LoVo (cell line): ENCODE measurements around the gene NCOA3.

Source experiments
- DNase-seq: peaks from one replicate; pipeline ENCODE4 v3.0.0-alpha.2; 2016; ENCODE audit warnings: low spot score

NCOA3 gene

DNA sequence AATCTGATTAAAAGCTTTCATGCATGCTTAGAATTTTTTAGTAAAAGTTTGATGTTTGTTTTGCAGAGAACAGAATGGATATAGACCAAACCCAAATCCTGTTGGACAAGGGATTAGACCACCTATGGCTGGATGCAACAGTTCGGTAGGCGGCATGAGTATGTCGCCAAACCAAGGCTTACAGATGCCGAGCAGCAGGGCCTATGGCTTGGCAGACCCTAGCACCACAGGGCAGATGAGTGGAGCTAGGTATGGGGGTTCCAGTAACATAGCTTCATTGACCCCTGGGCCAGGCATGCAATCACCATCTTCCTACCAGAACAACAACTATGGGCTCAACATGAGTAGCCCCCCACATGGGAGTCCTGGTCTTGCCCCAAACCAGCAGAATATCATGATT is 133.6 kb downstream of the NCOA3 start:
- DNase-seq, result no peak

DNA sequence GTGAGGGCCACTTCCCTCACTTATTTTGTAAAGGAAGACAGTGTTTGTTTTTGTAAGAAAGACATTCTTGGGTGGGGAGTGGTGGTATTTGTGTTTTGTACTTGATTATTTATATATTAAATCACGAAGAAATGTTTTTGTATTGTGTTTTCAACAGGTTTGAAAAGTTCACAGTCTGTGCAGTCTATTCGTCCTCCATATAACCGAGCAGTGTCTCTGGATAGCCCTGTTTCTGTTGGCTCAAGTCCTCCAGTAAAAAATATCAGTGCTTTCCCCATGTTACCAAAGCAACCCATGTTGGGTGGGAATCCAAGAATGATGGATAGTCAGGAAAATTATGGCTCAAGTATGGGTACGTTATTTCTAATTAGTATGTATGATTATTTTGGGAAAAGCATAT is 137.2 kb downstream of the NCOA3 start:
- DNase-seq, result no peak

DNA sequence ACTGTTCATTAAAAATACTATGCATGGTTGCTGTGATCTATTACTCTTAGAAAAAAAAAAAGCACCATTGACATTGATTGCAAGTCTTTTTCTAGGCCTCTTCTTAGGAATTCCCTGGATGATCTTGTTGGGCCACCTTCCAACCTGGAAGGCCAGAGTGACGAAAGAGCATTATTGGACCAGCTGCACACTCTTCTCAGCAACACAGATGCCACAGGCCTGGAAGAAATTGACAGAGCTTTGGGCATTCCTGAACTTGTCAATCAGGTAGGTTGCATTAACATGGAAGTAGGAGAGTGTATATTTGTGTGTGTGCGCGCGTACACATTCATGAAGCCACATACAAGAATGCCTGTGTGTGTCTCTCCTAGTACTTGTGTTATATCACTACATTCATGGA is 140.4 kb downstream of the NCOA3 start:
- no peak for DNase-seq

- no peak for DNase-seq
Measured at GRCh38 chr20:47642624-47643023, 140.9 kb downstream of the NCOA3 start.

DNA sequence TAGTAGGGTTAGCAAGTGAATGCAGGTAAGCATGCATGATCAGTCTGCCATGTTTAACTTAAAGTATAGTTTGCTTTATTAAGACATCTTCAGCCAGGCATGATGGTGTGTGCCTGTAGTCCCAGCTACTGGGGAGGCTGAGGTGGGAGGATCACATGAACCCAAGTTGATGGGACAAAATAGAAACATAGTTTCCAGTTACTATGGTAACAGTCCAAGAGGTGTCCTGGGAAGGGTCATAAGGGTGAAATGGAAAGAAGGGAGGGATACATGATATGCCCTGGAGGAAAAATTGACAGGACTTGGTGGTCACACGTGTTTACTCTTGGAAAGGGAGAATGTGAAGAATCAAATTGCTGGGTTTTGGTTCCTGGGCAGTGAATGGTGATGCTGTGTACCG is 143.9 kb downstream of the NCOA3 start:
- no peak for DNase-seq

GRCh38 chr20:47647994-47648393 is 146.3 kb downstream of the NCOA3 start:
- DNase-seq, result no peak

GRCh38 chr20:47648943-47649342 is 147.3 kb downstream of the NCOA3 start:
- DNase-seq, result no peak

DNA sequence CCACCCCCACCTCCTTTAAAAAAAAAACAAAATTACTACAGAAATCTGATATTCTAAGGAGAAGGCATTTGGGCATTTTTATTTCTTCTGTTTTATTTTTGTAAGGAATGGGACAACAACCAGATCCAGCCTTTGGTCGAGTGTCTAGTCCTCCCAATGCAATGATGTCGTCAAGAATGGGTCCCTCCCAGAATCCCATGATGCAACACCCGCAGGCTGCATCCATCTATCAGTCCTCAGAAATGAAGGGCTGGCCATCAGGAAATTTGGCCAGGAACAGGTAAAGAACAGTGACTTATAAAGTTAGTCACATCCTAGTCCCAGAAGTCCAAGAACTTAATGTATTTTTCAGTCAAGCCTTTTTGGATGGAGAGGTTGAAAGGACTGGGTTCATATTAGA is 150.6 kb downstream of the NCOA3 start:
- no peak for DNase-seq

GRCh38 chr20:47652794-47653193 is 151.1 kb downstream of the NCOA3 start:
- DNase-seq, result no peak

DNA sequence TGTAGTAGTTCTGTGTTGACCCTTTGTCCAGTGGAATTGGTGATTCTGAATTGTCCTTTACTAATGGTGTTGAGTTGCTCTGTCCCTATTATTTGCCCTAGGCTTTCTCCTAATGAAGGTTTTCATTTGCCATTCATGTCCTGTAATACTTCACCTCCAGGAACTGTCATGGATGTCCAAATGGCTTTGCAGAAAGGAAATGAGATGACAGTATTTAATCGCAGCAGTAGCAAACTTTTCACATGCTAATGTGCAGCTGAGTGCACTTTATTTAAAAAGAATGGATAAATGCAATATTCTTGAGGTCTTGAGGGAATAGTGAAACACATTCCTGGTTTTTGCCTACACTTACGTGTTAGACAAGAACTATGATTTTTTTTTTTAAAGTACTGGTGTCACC is 152.2 kb downstream of the NCOA3 start:
- no peak for DNase-seq

- DNase-seq, result no peak
Measured at GRCh38 chr20:47654370-47654769, 152.7 kb downstream of the NCOA3 start.

DNA sequence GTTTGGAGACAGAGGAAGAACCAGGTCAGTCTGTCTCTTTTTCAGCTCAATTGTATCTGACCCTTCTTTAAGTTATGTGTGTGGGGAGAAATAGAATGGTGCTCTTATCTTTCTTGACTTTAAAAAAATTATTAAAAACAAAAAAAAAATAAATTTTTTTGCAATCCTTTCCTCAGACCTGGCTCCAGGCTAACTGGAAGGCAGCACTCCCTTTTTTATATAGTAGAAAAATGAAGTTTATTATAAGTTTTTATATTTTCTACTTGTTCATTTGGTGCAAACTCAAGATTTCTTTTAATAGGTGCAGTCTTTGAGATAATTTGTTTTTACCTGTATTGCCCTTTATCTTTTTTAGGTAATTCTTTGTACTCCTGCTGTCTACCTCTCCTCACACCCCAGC is 153.9 kb downstream of the NCOA3 start:
- no peak for DNase-seq

DNA sequence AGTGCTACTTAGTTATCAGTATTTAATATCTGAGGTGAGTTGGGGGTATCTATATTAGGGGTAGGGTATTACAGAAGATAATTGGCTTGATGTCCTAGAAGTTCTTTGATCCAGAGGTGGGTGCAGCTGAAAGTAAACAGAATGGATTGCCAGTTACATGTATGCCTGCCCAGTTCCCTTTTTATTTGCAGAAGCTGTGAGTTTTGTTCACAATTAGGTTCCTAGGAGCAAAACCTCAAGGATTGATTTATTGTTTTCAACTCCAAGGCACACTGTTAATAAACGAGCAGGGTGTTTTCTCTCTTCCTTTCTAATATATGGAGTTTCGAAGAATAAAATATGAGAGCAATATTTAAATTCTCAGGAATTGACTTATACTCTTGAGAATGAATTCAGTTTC is 154.6 kb downstream of the NCOA3 start:
- DNase-seq, result no peak

GRCh38 chr20:47659904-47660601 is 158.4 kb downstream of the NCOA3 start:
- DNase-seq, result no peak

- no peak for DNase-seq
Measured at GRCh38 chr20:47660602-47660905, 158.9 kb downstream of the NCOA3 start.

GRCh38 chr20:47660983-47661700 is 159.5 kb downstream of the NCOA3 start:
- DNase-seq, result no peak

- DNase-seq, result no peak
Measured at GRCh38 chr20:47661714-47662113, 160.0 kb downstream of the NCOA3 start.

- DNase-seq, result no peak
Measured at GRCh38 chr20:47662483-47663353, 161.0 kb downstream of the NCOA3 start.

GRCh38 chr20:47663354-47664067 is 161.8 kb downstream of the NCOA3 start:
- DNase-seq, result peak; percentile 73

- DNase-seq, result no peak
Measured at GRCh38 chr20:47664068-47664437, 162.4 kb downstream of the NCOA3 start.

DNA sequence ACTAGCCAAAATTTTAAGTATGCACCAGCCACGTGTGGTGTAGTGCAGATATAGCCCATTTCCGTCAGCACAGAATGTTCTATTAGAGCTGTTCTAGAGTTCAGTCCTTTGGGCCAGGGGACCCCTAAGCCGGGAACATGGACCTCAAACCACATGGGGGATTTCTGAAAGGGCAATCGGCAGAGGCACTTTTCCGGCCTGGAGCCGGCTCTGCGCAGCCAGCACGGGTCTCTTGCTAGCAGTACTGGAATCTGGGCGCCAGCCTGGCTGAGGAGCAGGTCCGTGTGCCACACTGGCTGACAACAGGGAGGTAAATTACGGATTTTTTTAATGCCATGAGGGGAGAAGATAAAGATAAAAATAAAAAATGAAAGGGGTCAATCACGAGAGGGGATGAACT is 163.1 kb downstream of the NCOA3 start:
- DNase-seq, result no peak

DNA sequence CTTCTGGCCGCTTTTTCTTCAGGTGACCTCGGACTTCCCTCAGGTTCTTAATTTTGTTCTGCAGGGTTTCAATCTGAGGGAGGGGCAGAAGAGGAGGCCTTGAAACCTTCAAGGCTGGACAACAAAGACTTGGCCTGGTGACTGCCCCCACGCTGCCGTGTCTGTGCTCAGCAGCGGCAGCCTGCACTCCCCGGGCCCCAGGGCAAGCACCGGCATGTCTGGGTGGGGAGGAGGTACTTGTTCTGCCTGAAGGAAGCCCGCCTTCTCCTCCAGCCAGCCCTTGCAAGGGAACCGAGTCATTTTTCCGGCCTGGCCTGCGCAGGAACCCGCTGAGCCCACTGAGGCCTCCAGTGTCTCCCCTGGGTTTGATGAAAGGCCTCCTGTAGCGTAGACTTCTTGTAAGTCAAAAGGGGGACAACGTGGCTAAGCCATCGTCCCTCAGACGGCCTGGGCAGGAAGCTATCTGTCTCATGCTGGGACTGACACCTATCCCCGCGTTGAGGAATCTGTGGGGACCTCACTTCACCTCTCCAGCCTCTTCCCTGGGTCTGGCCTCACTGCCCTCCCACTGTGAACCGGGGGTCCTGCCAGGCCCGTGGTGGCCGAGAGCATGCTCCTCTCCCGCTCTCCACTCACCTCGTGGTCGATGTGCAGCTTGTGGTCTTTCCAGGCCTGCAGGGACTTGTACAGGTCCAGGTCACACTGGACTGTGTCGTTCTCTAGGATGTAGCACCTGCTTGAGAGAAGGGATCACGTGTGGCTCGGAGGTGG is 163.7 kb downstream of the NCOA3 start:
- no peak for DNase-seq
